Right cardiac atrium (tissue), 5 donors: ENCODE results near the gene RBBP7. TPM values are rescaled to one million over a fixed set of nuclear protein-coding genes. Genes with fewer than 3 reads are reported as not detected.
"Not testable (repeated sequence)": the region's sequence is repeated elsewhere in the genome, so short reads cannot be mapped to it uniquely, and the experiment has no call there.

ENCODE experiments used
- ATAC-seq, 2 donors: fragments of 200-7000 bp; cut with Tn5 transposase; one replicate each; pipeline versions ENCODE4 v1.8.0 to v1.9.1; 2020; ENCODE audit warnings: moderate library complexity in 2 of 2, mild to moderate bottlenecking in 1 of 2
- DNase-seq, 3 donors: peaks; one replicate each; pipeline ENCODE4 v3.0.0-alpha.2; 2020
- H3K27ac ChIP-seq: one replicate; pipeline ENCODE4 v1.5.1; 2013; ENCODE audit warnings: mild to moderate bottlenecking, low read length, control low read depth, moderate library complexity
- H3K27me3 ChIP-seq: one replicate; pipeline ENCODE4 v1.6.1; 2013; ENCODE audit not compliant: control insufficient read depth, insufficient read depth
- H3K4me1 ChIP-seq: one replicate; pipeline ENCODE4 v1.6.1; 2013; ENCODE audit warnings: low read length; ENCODE audit not compliant: control insufficient read depth, insufficient read depth
- H3K4me3 ChIP-seq: one replicate; pipeline ENCODE4 v1.5.1; 2013; ENCODE audit warnings: low read length, control low read depth
- H3K9me3 ChIP-seq: one replicate; pipeline ENCODE4 v1.6.1; 2013; ENCODE audit warnings: low read length; ENCODE audit not compliant: control insufficient read depth
- WGBS: extraction: QIAGEN DNeasy Blood & Tissue Kit; methylation state at CpG from one replicate; pipeline ENCODE4 v1.1.7; 2013; 5-methylcytosine and 5-hydroxymethylcytosine counted together
- intact Hi-C, 4 donors: fragments of 100-400 bp; cut with DNase I; formaldehyde crosslinking; loops; one replicate each; pipeline versions ENCODE4 v1.11.0 to v1.14.0; 2022 to 2023
- polyA plus RNA-seq: library from polyadenylated mRNA; stranded (reverse); fragments of 200-250 nt; gene quantifications from one replicate; pipeline ENCODE4 v1.2.3, GENCODE V29; 2013
- total RNA-seq, 4 donors: library from RNA; stranded (reverse); fragmentation: NEBNext Ultra II Directional; extraction: Animal tissue kit (Norgen Biotek cat#: 25700); gene quantifications; one replicate each; pipeline ENCODE4 v1.2.1, GENCODE V29; 2021
- donor health status: healthy with polysubstance abuse.
- donor health status: DM: no; HTN: yes; CAD: no.
- donor health status: DM: no; HTN: no; CAD: no.
- donor health status: DM: no; HTN: yes; CAD: no; lungs with severe emphysema.
- donor health status: DM: yes; HTN: yes; CAD: no.

Gene RBBP7
- total and polyA plus RNA-seq, 5 donors, result 86.9 to 118 (median 94.3) TPM

DNA sequence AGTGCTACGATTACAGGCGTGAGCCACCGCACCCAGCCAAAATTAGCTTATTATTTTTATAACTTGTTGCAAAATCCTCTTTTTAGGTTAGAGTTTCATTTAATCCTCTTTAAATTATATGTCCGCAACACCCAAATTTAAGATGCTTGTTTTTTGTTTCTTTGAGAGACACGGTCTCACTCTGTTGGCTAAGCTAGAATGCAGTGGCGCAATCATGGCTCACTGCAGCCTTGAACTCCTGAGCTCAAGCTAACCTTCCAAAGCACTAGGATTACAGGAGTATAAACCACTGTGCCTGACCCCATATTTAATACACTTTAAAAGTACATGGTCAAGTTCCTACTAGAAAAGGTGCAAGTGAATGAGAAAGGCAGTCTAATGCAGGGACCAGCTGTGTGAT, 2.2 kb downstream of the RBBP7 start:
- no peak for ATAC-seq
- no peaks in the 10 kb centered on the region for H3K27me3 ChIP-seq
- H3K4me3 ChIP-seq, result no peak overlapping the region
- no peaks in the 10 kb centered on the region for H3K4me1 ChIP-seq
- no peak overlapping the region for H3K27ac ChIP-seq
- H3K9me3 ChIP-seq, result no peaks in the 10 kb centered on the region
- intact Hi-C loops, result no loop called here
- WGBS, result 91% methylated on average over 6 of the region's 6 CpGs
- no peak for DNase-seq

DNA sequence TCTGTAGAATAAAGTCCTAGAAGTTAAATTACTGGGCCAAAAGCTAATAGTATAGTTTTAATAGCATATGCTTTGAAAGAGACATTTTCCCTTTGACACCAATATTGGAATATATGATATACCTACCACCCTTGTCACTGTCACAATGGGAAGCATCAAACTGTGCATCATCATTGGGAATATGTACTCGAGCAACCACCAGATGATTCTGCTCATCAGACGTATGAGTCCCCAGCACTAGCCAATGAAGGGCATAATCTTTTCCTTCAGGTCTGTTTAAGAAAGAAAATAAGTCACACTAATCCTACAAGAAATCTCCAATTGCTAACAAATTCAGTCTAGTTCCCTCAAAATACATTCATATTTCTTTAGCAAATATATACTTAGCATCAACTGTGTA, 7.3 kb downstream of the RBBP7 start:
- H3K4me3 ChIP-seq, result no peak overlapping the region
- no peak overlapping the region for H3K27ac ChIP-seq
- 66% methylated on average over 2 of the region's 2 CpGs for WGBS
- intact Hi-C loops, result loop anchor here in 1 of 4 donors (5.0 kb wide), 1 partner anchor 36 kb away; no protein-coding TSS in a partner anchor
- no peaks in the 10 kb centered on the region for H3K9me3 ChIP-seq
- DNase-seq, result no peak
- no peaks in the 10 kb centered on the region for H3K4me1 ChIP-seq
- ATAC-seq, result no peak
- H3K27me3 ChIP-seq, result no peaks in the 10 kb centered on the region

DNA sequence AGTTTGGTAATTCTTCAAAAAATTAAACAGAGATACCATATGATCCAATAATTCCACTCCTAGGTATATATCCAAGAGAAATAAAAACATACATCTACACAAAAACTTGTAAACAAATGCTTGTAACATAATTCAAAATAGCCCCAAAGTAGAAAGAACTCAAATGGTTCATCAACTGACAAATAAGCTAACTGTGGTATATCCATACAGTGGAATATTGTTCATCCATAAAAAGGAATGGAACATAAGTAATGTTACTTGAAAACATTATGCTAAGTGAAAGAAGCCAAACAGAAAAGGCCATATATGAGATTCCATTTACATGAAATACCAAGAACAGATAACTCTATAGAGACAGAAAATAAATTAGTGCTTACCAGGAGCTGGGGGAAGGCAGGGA, 13.4 kb downstream of the RBBP7 start:
- intact Hi-C loops, result no loop called here
- no peak for ATAC-seq
- no peak overlapping the region for H3K4me3 ChIP-seq
- no peaks in the 10 kb centered on the region for H3K27me3 ChIP-seq
- no peaks in the 10 kb centered on the region for H3K9me3 ChIP-seq
- no peaks in the 10 kb centered on the region for H3K4me1 ChIP-seq
- no peak for DNase-seq
- H3K27ac ChIP-seq, result no peak overlapping the region

DNA sequence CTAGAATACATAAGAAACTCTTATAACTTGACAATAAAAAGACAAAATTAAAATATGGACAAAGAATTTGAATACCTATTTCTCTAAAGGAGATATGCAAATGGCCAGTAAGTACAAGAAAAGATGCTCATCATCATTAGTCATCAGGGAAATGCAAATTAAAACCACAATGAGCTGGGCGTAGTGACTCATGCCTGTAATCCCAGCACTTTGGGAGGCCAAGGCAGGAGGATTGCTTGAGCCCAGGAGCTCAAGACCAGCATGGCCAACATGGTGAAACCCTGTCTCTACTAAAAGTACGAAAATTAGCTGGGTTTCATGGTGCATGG, 14.1 kb downstream of the RBBP7 start:
- H3K9me3 ChIP-seq, H3K4me1 ChIP-seq, ATAC-seq, H3K4me3 ChIP-seq, H3K27me3 ChIP-seq, H3K27ac ChIP-seq, DNase-seq, intact Hi-C loops: not testable (repeated sequence)
- WGBS, result 93% methylated on average over 2 of the region's 2 CpGs

DNA sequence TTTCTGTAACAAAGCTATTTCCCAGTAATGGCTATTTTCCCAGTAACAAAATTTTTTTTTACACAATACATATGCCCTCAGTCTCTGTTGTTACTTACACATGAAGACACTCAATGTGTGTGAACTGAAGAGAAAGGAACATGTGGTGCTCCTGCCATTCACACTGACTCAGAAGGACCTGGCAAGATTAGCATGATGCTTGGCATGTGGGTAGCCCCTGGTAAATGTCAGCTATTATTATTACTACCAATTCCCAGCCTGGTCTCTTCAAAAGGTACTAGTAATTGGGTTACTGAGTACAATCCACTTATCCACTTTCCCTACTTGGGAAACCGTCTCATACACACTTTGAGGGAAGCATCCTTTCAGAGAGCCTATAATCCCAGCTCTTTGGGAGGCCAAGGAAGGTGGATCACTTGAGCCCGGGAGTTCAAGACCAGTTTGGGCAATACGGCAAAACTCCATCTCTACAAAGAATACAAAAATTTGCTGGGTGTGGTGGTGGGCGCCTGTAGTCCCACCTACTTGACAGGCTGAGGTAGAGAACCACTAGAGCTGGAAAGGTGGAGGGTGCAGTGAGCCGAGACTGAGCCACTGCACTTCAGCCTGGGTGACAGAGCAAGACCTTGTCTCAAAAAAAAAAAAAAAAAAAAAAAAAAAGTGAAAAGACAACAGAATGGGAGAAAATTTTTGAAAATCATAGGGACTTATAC, 14.6 kb downstream of the RBBP7 start:
- ATAC-seq (no peak), DNase-seq (no peak)
- intact Hi-C loops, result no loop called here
- no peak overlapping the region for H3K4me3 ChIP-seq
- no peaks in the 10 kb centered on the region for H3K9me3 ChIP-seq
- no peaks in the 10 kb centered on the region for H3K27me3 ChIP-seq
- no peaks in the 10 kb centered on the region for H3K4me1 ChIP-seq
- no peak overlapping the region for H3K27ac ChIP-seq
- 94% methylated on average over 5 of the region's 5 CpGs for WGBS

DNA sequence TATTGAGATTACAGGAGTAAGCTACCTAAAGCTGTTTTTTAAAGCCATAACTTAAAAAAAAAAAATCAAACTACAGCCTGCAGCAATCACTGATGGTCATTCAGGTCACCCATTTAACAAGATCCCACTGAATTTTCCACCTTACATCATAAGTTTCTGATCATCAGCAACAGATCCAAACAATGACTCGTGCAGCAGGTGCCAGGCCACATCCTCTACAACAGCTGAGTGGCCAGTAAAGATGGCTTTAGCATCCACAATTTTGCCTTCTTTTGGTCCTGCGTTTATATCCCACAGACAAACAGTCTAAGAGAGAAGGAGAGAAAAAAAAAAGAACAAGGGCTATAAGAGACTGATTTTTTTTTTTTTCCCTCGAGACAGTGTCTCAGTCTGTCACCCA, 16.6 kb downstream of the RBBP7 start:
- ATAC-seq, result no peak
- Histone ChIP-seq H3K27ac (no peak overlapping the region), H3K4me1 (no peaks in the 10 kb centered on the region), H3K27me3 (no peaks in the 10 kb centered on the region), H3K9me3 (no peaks in the 10 kb centered on the region), H3K4me3 (no peak overlapping the region)
- 95% methylated on average over 3 of the region's 3 CpGs for WGBS
- no peak for DNase-seq
- intact Hi-C loops, result no loop called here

DNA sequence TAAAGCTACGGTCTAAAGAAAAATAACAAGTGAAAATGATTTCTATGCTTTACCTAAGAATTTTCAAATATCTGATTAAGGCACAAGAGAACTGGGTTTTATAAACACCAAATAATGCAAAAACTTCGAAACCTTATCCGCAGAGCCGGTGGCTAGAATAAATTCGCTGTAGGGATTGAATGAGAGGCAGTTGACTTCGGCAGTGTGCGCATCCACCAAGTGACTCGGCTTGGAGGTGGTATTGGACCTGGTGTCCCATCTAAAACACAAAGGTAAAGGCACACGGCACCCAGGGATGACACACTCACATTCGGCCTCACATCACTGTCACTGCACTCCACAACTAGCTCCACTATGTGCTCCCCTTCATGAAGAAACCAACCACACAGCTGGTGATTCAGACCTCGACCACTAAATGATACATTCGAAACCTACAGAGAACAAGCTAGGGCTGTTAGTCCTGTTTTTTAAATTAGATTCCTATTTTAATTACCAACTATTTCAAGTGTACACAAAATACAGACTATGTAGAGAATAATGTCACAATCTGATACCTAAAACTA, 17.5 kb downstream of the RBBP7 start:
- no peaks in the 10 kb centered on the region for H3K9me3 ChIP-seq
- 86% methylated on average over 12 of the region's 12 CpGs for WGBS
- no peaks in the 10 kb centered on the region for H3K4me1 ChIP-seq
- no peaks in the 10 kb centered on the region for H3K27me3 ChIP-seq
- ATAC-seq, result no peak
- H3K4me3 ChIP-seq, result no peak overlapping the region
- DNase-seq, result no peak
- intact Hi-C loops, result no loop called here
- H3K27ac ChIP-seq, result no peak overlapping the region

DNA sequence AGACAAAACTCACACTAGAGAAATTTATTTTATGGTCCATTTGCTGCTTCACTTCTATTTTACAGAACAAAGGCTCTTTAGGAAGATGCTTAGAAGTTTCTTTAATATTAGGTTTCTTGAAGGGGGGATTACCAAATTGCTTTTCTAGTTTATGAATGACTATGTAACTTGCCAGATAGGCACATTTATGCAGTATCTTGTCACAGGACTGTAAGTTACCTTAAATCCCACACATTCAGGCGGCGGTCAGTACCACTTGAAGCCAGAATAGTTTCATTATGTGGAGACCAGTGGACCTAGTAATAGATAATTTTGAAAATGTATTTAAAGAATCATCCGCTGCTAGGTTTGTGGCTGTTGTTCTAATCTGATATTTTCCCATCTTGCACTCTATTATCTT, 18.3 kb downstream of the RBBP7 start:
- no peak for ATAC-seq
- 88% methylated on average over 3 of the region's 3 CpGs for WGBS
- intact Hi-C loops, result no loop called here
- no peaks in the 10 kb centered on the region for H3K4me1 ChIP-seq
- no peak overlapping the region for H3K4me3 ChIP-seq
- no peaks in the 10 kb centered on the region for H3K9me3 ChIP-seq
- no peak for DNase-seq
- no peaks in the 10 kb centered on the region for H3K27me3 ChIP-seq
- no peak overlapping the region for H3K27ac ChIP-seq

DNA sequence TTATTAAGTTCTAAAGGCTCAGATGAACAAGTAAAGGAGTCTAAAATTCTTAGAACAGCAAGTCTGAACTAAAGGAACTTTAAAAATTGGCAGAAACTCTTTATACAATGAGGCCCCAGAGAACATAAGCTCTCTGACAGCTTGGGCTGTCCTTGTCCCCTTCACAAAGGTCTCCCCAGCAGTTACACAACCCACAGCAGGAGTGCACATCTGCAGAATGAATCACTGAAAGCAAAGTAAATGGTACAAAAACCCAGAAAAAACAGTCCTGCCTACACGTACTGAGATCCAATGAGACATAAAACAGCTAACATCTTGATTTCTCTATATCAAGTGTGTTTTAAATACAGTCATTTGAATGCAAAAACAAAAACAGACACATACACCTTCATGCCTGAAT, 18.7 kb downstream of the RBBP7 start:
- Histone ChIP-seq H3K9me3 (no peaks in the 10 kb centered on the region), H3K4me3 (no peak overlapping the region), H3K4me1 (no peaks in the 10 kb centered on the region), H3K27ac (no peak overlapping the region), H3K27me3 (no peaks in the 10 kb centered on the region)
- intact Hi-C loops, result no loop called here
- DNase-seq (no peak), ATAC-seq (no peak)
- 67% methylated on average over 1 of the region's 1 CpG for WGBS

DNA sequence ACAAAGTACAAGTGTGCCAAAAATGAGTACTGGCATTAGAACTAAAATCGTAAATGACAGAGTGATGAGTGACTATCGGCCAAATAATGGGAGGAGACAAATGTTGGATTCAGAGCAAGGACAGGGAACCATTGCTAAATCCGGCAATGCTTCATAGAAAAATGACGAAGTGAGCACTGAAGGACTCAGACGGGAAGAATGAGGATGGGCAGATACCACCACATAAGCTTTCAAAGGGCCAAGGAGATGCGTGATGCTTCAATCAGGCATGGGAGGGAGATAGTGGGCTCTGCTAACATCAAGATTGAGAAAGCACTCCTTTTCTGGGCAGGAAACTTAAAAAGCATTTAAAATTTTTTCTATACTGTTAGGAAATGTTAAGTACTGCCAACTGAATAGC, 21.6 kb downstream of the RBBP7 start:
- intact Hi-C loops, result no loop called here
- Histone ChIP-seq H3K4me3 (no peak overlapping the region), H3K27me3 (no peaks in the 10 kb centered on the region), H3K9me3 (no peaks in the 10 kb centered on the region), H3K27ac (no peak overlapping the region), H3K4me1 (no peaks in the 10 kb centered on the region)
- 70% methylated on average over 6 of the region's 6 CpGs for WGBS
- no peak for DNase-seq
- ATAC-seq, result no peak

DNA sequence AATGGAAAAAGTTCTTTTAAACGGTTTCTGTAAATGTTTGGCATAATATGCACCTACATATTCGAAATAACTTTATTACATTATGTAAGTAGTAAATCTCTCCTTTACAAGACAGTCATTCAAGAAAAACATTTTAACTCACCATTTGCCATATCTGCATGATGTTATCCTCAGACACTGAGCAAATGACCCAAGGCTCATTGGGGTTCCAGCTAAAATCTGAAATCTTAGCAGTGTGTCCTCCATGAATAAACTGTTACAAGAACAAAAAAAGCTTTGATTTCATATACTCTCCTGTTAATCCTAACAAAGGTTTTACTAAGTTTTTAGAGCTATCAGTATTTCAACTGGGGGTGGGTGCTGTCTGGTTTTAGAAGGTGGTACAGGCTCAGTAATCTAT, 24.5 kb downstream of the RBBP7 start:
- intact Hi-C loops, result no loop called here
- H3K4me3 ChIP-seq, result no peak overlapping the region
- 78% methylated on average over 2 of the region's 2 CpGs for WGBS

More for the DNA sequence above, 24.5 kb downstream of the RBBP7 start:
- no peak overlapping the region for H3K27ac ChIP-seq
- no peaks in the 10 kb centered on the region for H3K4me1 ChIP-seq
- ATAC-seq, result no peak
- H3K9me3 ChIP-seq, result no peaks in the 10 kb centered on the region
- no peaks in the 10 kb centered on the region for H3K27me3 ChIP-seq
- no peak for DNase-seq
